Measurements from ENCODE around the gene NLGN2.

DNA sequence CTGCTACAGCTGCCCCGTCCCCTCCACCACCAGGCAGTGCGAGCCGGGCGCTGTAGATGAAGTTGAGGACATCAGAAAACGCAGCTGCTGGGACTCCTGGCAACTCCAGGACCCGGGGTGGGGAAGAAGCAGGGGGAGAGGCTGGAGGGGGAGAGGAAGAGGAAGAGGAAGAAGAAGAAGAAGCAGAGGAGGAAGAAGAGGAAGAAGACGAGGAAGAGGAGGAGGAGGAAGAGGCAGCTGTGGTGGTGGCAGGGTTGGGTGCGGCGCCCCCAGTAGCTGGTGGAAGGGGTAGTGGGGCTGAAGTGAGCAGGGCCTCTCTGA lies 58.6 kb downstream of the NLGN2 start:
- TF ChIP-seq, protein P1, sequence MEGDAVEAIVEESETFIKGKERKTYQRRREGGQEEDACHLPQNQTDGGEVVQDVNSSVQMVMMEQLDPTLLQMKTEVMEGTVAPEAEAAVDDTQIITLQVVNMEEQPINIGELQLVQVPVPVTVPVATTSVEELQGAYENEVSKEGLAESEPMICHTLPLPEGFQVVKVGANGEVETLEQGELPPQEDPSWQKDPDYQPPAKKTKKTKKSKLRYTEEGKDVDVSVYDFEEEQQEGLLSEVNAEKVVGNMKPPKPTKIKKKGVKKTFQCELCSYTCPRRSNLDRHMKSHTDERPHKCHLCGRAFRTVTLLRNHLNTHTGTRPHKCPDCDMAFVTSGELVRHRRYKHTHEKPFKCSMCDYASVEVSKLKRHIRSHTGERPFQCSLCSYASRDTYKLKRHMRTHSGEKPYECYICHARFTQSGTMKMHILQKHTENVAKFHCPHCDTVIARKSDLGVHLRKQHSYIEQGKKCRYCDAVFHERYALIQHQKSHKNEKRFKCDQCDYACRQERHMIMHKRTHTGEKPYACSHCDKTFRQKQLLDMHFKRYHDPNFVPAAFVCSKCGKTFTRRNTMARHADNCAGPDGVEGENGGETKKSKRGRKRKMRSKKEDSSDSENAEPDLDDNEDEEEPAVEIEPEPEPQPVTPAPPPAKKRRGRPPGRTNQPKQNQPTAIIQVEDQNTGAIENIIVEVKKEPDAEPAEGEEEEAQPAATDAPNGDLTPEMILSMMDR (IDR thresholded peaks at IDR 0.05) = no peak
- TF ChIP-seq EZH2 (IDR thresholded peaks at IDR 0.05; ENCODE audit: borderline replicate concordance, insufficient read depth, low read depth, low read length, poor library complexity, severe bottlenecking) = no peak
